Ectodermal cell (in vitro differentiated cells): ENCODE data around the gene CASTOR2.
"Not testable (repeated sequence)": the region's sequence is repeated elsewhere in the genome, so short reads cannot be mapped to it uniquely, and the experiment has no call there.

Experiments
- H3K27ac ChIP-seq: 2 replicates; pipeline ENCODE4 v1.7.0; 2013; ENCODE audit warnings: mild to moderate bottlenecking, low read depth, low read length; ENCODE audit not compliant: insufficient read depth, poor library complexity, severe bottlenecking
- H3K27me3 ChIP-seq: 2 replicates; pipeline ENCODE4 v1.7.0; 2013; ENCODE audit warnings: mild to moderate bottlenecking, low read length; ENCODE audit not compliant: insufficient read depth, control insufficient read depth, poor library complexity, severe bottlenecking
- H3K36me3 ChIP-seq: one replicate; pipeline ENCODE4 v1.7.0; 2013; ENCODE audit warnings: low read length; ENCODE audit not compliant: control insufficient read depth, insufficient read depth
- H3K4me1 ChIP-seq: one replicate; pipeline ENCODE4 v1.7.0; 2013; ENCODE audit warnings: low read length; ENCODE audit not compliant: control insufficient read depth, insufficient read depth
- H3K4me3 ChIP-seq: 2 replicates; pipeline ENCODE4 v1.7.0; 2013; ENCODE audit warnings: low read depth, low read length, control low read depth; ENCODE audit not compliant: insufficient read depth
- H3K9me3 ChIP-seq: 2 replicates; pipeline ENCODE4 v1.7.0; 2013; ENCODE audit warnings: mild to moderate bottlenecking, low read length, moderate library complexity; ENCODE audit not compliant: control insufficient read depth
- WGBS, 2 experiments: methylation state at CpG; one replicate each; pipeline ENCODE4 v1.1.7; 2013; ENCODE audit warnings: missing lambda C conversion rate in 2 of 2; 5-methylcytosine and 5-hydroxymethylcytosine counted together

CASTOR2 gene

GRCh38 chr7:75074262-75074641, 109.7 kb downstream of the CASTOR2 start:
- not testable (repeated sequence) for H3K27ac ChIP-seq, H3K27me3 ChIP-seq, H3K36me3 ChIP-seq, H3K4me3 ChIP-seq, H3K9me3 ChIP-seq, H3K4me1 ChIP-seq
- 72 to 97% methylated on average over 3 of the region's 8 CpGs for WGBS, 2 experiments
